RWPE2 (cell line): ENCODE data around the gene COX7A2.
A peak's percentile ranks its signal among the peaks of the same experiment; 100 is the strongest.

ENCODE experiments used
- ATAC-seq: fragments of 200-7000 bp; cut with Tn5 transposase; 3 replicates; pipeline ENCODE4 v1.9.1; 2021; ENCODE audit warnings: low read depth
- DNase-seq: peaks from one replicate; pipeline ENCODE4 v3.0.0-alpha.2; 2020; ENCODE audit warnings: low spot score
- H3K27ac ChIP-seq: fragments of 450-650 bp; 2 replicates; pipeline ENCODE4 v1.5.1; 2017; ENCODE audit warnings: mild to moderate bottlenecking; ENCODE audit not compliant: poor library complexity, severe bottlenecking
- H3K27me3 ChIP-seq: fragments of 250-450 bp; sonication (Bioruptor Pico); 2 replicates; pipeline ENCODE4 v1.5.1; 2021; ENCODE audit warnings: mild to moderate bottlenecking, moderate library complexity; ENCODE audit not compliant: insufficient read depth, poor library complexity, severe bottlenecking
- H3K36me3 ChIP-seq: fragments of 250-450 bp; sonication (Bioruptor Pico); 2 replicates; pipeline ENCODE4 v1.5.1; 2020; ENCODE audit warnings: low read depth, mild to moderate bottlenecking, moderate library complexity
- H3K4me1 ChIP-seq: fragments of 250-450 bp; sonication (Bioruptor Pico); 2 replicates; pipeline ENCODE4 v1.5.1; 2021; ENCODE audit warnings: mild to moderate bottlenecking, moderate library complexity; ENCODE audit not compliant: insufficient read depth, poor library complexity, severe bottlenecking
- H3K4me3 ChIP-seq: fragments of 250-450 bp; sonication (Bioruptor Pico); 2 replicates; pipeline ENCODE4 v1.5.1; 2021; ENCODE audit warnings: mild to moderate bottlenecking, moderate library complexity; ENCODE audit not compliant: severe bottlenecking
- H3K9me3 ChIP-seq: fragments of 250-450 bp; sonication (Bioruptor Pico); 2 replicates; pipeline ENCODE4 v1.5.1; 2021; ENCODE audit warnings: mild to moderate bottlenecking, moderate library complexity; ENCODE audit not compliant: severe bottlenecking
- TF ChIP-seq, protein P1 (sequence below): fragments of 450-650 bp; IDR thresholded peaks from one replicate; pipeline ENCODE4 v1.5.1; 2017; ENCODE audit warnings: mild to moderate bottlenecking, moderate library complexity; ENCODE audit not compliant: poor library complexity, severe bottlenecking

The COX7A2 gene

DNA sequence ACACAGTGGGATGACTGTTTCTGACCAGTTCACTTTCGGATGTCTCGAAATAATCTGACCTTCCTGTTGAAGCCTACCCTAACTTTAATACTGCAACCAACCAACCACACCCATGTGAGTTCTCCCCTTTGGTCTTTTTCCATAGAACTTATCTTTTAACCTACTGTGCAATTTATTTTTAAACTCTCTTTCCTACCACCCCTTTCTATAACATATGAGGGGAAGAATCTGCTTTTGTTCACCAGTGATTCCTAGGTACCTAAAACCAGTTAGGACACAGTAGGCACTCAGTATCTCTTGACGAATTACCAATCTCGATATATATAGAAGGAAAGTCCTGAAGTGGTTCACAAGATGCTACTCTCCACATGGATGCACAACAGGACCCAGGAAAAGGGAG, 7.0 kb downstream of the COX7A2 start:
- Histone ChIP-seq H3K36me3 (peaks cover 44% of the 10 kb centered on the region), H3K27me3 (no peaks in the 10 kb centered on the region), H3K9me3 (no peaks in the 10 kb centered on the region), H3K4me3 (no peak overlapping the region), H3K27ac (no peak overlapping the region), H3K4me1 (no peaks in the 10 kb centered on the region)
- DNase-seq, result no peak
- TF ChIP-seq, protein P1, sequence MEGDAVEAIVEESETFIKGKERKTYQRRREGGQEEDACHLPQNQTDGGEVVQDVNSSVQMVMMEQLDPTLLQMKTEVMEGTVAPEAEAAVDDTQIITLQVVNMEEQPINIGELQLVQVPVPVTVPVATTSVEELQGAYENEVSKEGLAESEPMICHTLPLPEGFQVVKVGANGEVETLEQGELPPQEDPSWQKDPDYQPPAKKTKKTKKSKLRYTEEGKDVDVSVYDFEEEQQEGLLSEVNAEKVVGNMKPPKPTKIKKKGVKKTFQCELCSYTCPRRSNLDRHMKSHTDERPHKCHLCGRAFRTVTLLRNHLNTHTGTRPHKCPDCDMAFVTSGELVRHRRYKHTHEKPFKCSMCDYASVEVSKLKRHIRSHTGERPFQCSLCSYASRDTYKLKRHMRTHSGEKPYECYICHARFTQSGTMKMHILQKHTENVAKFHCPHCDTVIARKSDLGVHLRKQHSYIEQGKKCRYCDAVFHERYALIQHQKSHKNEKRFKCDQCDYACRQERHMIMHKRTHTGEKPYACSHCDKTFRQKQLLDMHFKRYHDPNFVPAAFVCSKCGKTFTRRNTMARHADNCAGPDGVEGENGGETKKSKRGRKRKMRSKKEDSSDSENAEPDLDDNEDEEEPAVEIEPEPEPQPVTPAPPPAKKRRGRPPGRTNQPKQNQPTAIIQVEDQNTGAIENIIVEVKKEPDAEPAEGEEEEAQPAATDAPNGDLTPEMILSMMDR, result no peak
- no peak for ATAC-seq

GRCh38 chr6:75235271-75235670, 8.3 kb downstream of the COX7A2 start:
- Histone ChIP-seq H3K36me3 (peaks cover 31% of the 10 kb centered on the region), H3K27me3 (no peaks in the 10 kb centered on the region), H3K4me3 (no peak overlapping the region), H3K9me3 (no peaks in the 10 kb centered on the region), H3K4me1 (no peaks in the 10 kb centered on the region), H3K27ac (no peak overlapping the region)
- TF ChIP-seq, protein P1, result no peak
- no peak for DNase-seq
- ATAC-seq, result 0 out of 3 replicates have a peak, but pooled peaks have one; percentile 10

DNA sequence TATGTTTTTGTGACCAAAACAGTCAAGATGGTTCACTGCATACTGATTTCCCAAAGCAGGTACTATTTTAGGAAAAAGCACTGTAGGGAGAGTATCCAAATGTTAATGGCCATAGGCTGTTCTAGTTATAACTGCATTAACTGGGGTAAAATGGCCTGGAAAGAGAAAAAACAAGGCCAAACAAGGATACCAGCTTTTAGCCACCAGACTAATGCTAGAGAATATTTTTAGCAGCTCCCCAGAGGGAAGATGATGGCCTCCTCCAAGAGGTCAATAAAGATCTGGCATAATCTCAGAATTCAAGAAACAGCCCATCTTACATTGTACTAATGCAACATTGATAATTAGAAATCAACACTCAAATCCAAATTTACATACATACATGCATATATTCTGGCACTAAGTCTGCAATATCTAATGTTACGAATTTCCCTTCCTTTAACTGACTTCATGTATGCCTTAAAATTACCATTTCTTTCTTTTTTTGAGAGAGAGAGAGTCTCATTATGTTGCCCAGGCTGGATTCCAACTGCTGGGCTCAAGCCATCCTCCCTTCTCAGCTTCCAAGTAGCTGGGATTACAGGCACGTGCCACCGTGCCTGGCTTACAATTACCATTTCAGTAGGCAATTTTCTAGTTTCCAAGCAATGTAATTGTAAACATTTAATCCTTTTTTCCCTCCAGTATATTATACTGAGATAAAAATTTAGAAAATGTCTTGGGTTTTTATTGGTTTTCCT, 9.3 kb downstream of the COX7A2 start:
- H3K4me3 ChIP-seq, result no peak overlapping the region

GRCh38 chr6:75233092-75233615, 10.4 kb downstream of the COX7A2 start:
- H3K4me3 ChIP-seq, result no peak overlapping the region
- no peaks in the 10 kb centered on the region for H3K27me3 ChIP-seq
- no peak for ATAC-seq
- DNase-seq, result no peak
- peaks cover 12% of the 10 kb centered on the region for H3K36me3 ChIP-seq
- no peaks in the 10 kb centered on the region for H3K4me1 ChIP-seq
- TF ChIP-seq, protein P1, result no peak
- no peak overlapping the region for H3K27ac ChIP-seq
- no peaks in the 10 kb centered on the region for H3K9me3 ChIP-seq

More for the DNA sequence above, 9.3 kb downstream of the COX7A2 start:
- peaks cover 21% of the 10 kb centered on the region for H3K36me3 ChIP-seq
- no peak overlapping the region for H3K27ac ChIP-seq
- TF ChIP-seq, protein P1, result no peak
- DNase-seq (no peak), ATAC-seq (no peak)
- no peaks in the 10 kb centered on the region for H3K4me1 ChIP-seq
- no peaks in the 10 kb centered on the region for H3K27me3 ChIP-seq
- no peaks in the 10 kb centered on the region for H3K9me3 ChIP-seq
